Esophagus muscularis mucosa (tissue), 4 donors: ENCODE results near the gene SCN3B. TPM values are rescaled to one million over a fixed set of nuclear protein-coding genes. Genes with fewer than 3 reads are reported as not detected.

Experiments
- DNase-seq: peaks from one replicate; pipeline ENCODE4 v3.0.0-alpha.2; 2017; ENCODE audit errors: extremely low spot score
- H3K27ac ChIP-seq, 4 donors: fragments of 200-600 bp; sonication (generic); replicated peaks in 1 of 4; 1 replicate in 3 of 4; 2 replicates in 1 of 4; pipeline ENCODE4 v1.5.1; 2016 to 2019; ENCODE audit warnings: mild to moderate bottlenecking in 1 of 4
- H3K27me3 ChIP-seq, 4 donors: fragments of 200-600 bp; sonication (generic); one replicate each; pipeline versions ENCODE4 v1.5.1 to v1.6.0; 2016 to 2019
- H3K36me3 ChIP-seq, 4 donors: fragments of 200-600 bp; sonication (generic); one replicate each; pipeline ENCODE4 v1.5.1; 2016 to 2019
- H3K4me1 ChIP-seq, 4 donors: fragments of 200-600 bp; sonication (generic); one replicate each; pipeline ENCODE4 v1.5.1; 2016 to 2019
- H3K4me3 ChIP-seq, 4 donors: fragments of 200-600 bp; sonication (generic); 1 replicate in 2 of 4; 2 replicates in 2 of 4; pipeline ENCODE4 v1.5.1; 2016 to 2019; ENCODE audit warnings: mild to moderate bottlenecking in 4 of 4, moderate library complexity in 1 of 4
- H3K9me3 ChIP-seq, 4 donors: fragments of 200-600 bp; sonication (generic); 1 replicate in 3 of 4; 2 replicates in 1 of 4; pipeline ENCODE4 v1.5.1; 2016 to 2019
- EP300 ChIP-seq: sonication (generic); formaldehyde crosslinking; IDR thresholded peaks from one replicate; pipeline ENCODE4 v1.6.1; 2017; ENCODE audit warnings: antibody characterized with exemption
- POLR2A ChIP-seq: fragments of 450-650 bp; IDR thresholded peaks from one replicate; pipeline ENCODE4 v1.6.1; 2017; ENCODE audit warnings: antibody characterized with exemption, moderate library complexity, mild to moderate bottlenecking, low read depth
- POLR2AphosphoS5 ChIP-seq, 2 donors: sonication (generic); formaldehyde crosslinking; IDR thresholded peaks; one replicate each; pipeline ENCODE4 v1.6.1; 2017; ENCODE audit warnings: antibody characterized with exemption in 2 of 2
- WGBS: methylation state at CpG from one replicate; pipeline ENCODE4 v1.1.5; 2018; 5-methylcytosine and 5-hydroxymethylcytosine counted together
- intact Hi-C: fragments of 100-400 bp; cut with DNase I; formaldehyde crosslinking; loops from one replicate; pipeline ENCODE4 v1.15.1; 2023
- total RNA-seq, 4 donors: library from RNA; depleted of rRNA; stranded (reverse); fragments of >200 nt; gene quantifications; one replicate each; pipeline versions ENCODE4 v1.1.0 to v1.2.1, GENCODE V29; 2016
- TF ChIP-seq, protein P1 (sequence below), 3 experiments: fragments of 200-600 bp in 2 of 3; fragments of 450-650 bp in 1 of 3; sonication (generic) in 2 of 3; IDR thresholded peaks; one replicate each; pipeline ENCODE4 v1.5.1; 2017 to 2019; ENCODE audit warnings: antibody characterized with exemption in 3 of 3, mild to moderate bottlenecking in 2 of 3, moderate library complexity in 1 of 3

Gene SCN3B
- total RNA-seq, 4 donors from 2014 or later = 0.42 to 3.6 (median 1.4) TPM

GRCh38 chr11:123611698-123612097 is 42.7 kb downstream of the SCN3B start:
- H3K4me1 ChIP-seq = peaks cover under 1 to 10% (median 8%) of the 10 kb centered on the region in 4 donors
- H3K36me3 ChIP-seq = peaks cover 0 to 63% (median 12%) of the 10 kb centered on the region in 4 donors
- TF ChIP-seq POLR2AphosphoS5 (IDR thresholded peaks at IDR 0.05) = no peak
- TF ChIP-seq, protein P1, sequence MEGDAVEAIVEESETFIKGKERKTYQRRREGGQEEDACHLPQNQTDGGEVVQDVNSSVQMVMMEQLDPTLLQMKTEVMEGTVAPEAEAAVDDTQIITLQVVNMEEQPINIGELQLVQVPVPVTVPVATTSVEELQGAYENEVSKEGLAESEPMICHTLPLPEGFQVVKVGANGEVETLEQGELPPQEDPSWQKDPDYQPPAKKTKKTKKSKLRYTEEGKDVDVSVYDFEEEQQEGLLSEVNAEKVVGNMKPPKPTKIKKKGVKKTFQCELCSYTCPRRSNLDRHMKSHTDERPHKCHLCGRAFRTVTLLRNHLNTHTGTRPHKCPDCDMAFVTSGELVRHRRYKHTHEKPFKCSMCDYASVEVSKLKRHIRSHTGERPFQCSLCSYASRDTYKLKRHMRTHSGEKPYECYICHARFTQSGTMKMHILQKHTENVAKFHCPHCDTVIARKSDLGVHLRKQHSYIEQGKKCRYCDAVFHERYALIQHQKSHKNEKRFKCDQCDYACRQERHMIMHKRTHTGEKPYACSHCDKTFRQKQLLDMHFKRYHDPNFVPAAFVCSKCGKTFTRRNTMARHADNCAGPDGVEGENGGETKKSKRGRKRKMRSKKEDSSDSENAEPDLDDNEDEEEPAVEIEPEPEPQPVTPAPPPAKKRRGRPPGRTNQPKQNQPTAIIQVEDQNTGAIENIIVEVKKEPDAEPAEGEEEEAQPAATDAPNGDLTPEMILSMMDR (IDR thresholded peaks at IDR 0.05) = no peak
- no peak for TF ChIP-seq EP300
- TF ChIP-seq POLR2A = no peak
- 96% methylated on average over 4 of the region's 4 CpGs for WGBS
- no peaks in the 10 kb centered on the region for H3K9me3 ChIP-seq
- DNase-seq = no peak
- H3K4me3 ChIP-seq = no peak overlapping the region
- no peak overlapping the region for H3K27ac ChIP-seq
- no peaks in the 10 kb centered on the region for H3K27me3 ChIP-seq
- intact Hi-C loops = no loop called here

- TF ChIP-seq EP300 = no peak
- no peak for TF ChIP-seq POLR2AphosphoS5 (IDR thresholded peaks at IDR 0.05)
- TF ChIP-seq, protein P1 (IDR thresholded peaks at IDR 0.05) = no peak
- Histone ChIP-seq H3K27me3 (no peaks in the 10 kb centered on the region), H3K9me3 (no peaks in the 10 kb centered on the region), H3K27ac (no peak overlapping the region), H3K4me3 (no peak overlapping the region), H3K36me3 (peaks cover 0 to 67% (median 15%) of the 10 kb centered on the region in 4 donors), H3K4me1 (no peaks in the 10 kb centered on the region)
- intact Hi-C loops = no loop called here
- 94% methylated on average over 8 of the region's 8 CpGs for WGBS
- DNase-seq = no peak
These were observed 45.5 kb downstream of the SCN3B start for GRCh38 chr11:123608945-123609344.

- H3K9me3 ChIP-seq = no peaks in the 10 kb centered on the region
- WGBS = 94% methylated on average over 9 of the region's 9 CpGs
- no peak for TF ChIP-seq POLR2A
- TF ChIP-seq, protein P1 (IDR thresholded peaks at IDR 0.05) = no peak
- no peak for TF ChIP-seq POLR2AphosphoS5 (IDR thresholded peaks at IDR 0.05)
- TF ChIP-seq EP300 = no peak
These were observed 46.1 kb downstream of the SCN3B start for GRCh38 chr11:123608371-123608770.

GRCh38 chr11:123607781-123608180 is 46.6 kb downstream of the SCN3B start:
- H3K4me3 ChIP-seq = no peak overlapping the region
- no peaks in the 10 kb centered on the region for H3K9me3 ChIP-seq
- H3K27me3 ChIP-seq = no peaks in the 10 kb centered on the region
- DNase-seq = no peak
- H3K27ac ChIP-seq = no peak overlapping the region
- peaks cover 0 to 2% (median 0%) of the 10 kb centered on the region in 4 donors for H3K4me1 ChIP-seq
- peaks cover 0 to 55% (median 15%) of the 10 kb centered on the region in 4 donors for H3K36me3 ChIP-seq
- intact Hi-C loops = no loop called here
- WGBS = 80% methylated on average over 1 of the region's 1 CpG
- TF ChIP-seq EP300 = no peak
- no peak for TF ChIP-seq POLR2AphosphoS5 (IDR thresholded peaks at IDR 0.05)
- TF ChIP-seq, protein P1 (IDR thresholded peaks at IDR 0.05) = no peak
- TF ChIP-seq POLR2A = no peak

More at GRCh38 chr11:123608371-123608770, 46.1 kb downstream of the SCN3B start:
- no peak overlapping the region for H3K4me3 ChIP-seq
- DNase-seq = no peak
- no peak overlapping the region for H3K27ac ChIP-seq
- H3K36me3 ChIP-seq = peaks cover 0 to 61% (median 14%) of the 10 kb centered on the region in 4 donors
- peaks cover 0 to under 1% (median 0%) of the 10 kb centered on the region in 4 donors for H3K4me1 ChIP-seq
- no peaks in the 10 kb centered on the region for H3K27me3 ChIP-seq
- intact Hi-C loops = no loop called here

- Histone ChIP-seq H3K9me3 (no peaks in the 10 kb centered on the region), H3K27ac (no peak overlapping the region), H3K27me3 (no peaks in the 10 kb centered on the region), H3K36me3 (peaks cover 0 to 33% (median 9%) of the 10 kb centered on the region in 4 donors), H3K4me3 (no peak overlapping the region), H3K4me1 (peaks cover 0 to 2% (median 0%) of the 10 kb centered on the region in 4 donors)
- TF ChIP-seq EP300 (no peak), POLR2A (no peak), POLR2AphosphoS5 (IDR thresholded peaks at IDR 0.05) (no peak)
- TF ChIP-seq, protein P1 (IDR thresholded peaks at IDR 0.05) = no peak
- 86% methylated on average over 4 of the region's 4 CpGs for WGBS
- intact Hi-C loops = no loop called here
- DNase-seq = no peak
These were observed 50.8 kb downstream of the SCN3B start for GRCh38 chr11:123603666-123604065.
